Stimulated activated CD4-positive, alpha-beta T cell treated with anti-CD3 and anti-CD28 coated beads, TNF-alpha, amount 100 ng/mL, for 48 hours (primary cell): ENCODE data around the gene CTNNBIP1.
A peak's percentile ranks its signal among the peaks of the same experiment; 100 is the strongest.
"Not testable (repeated sequence)": the region's sequence is repeated elsewhere in the genome, so short reads cannot be mapped to it uniquely, and the experiment has no call there.

ENCODE experiments used
- DNase-seq, 3 donors: peaks; one replicate each; pipeline ENCODE4 v3.0.0-alpha.2; 2020; ENCODE audit warnings: low read depth in 3 of 3

The CTNNBIP1 gene, protein sequence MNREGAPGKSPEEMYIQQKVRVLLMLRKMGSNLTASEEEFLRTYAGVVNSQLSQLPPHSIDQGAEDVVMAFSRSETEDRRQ

DNA sequence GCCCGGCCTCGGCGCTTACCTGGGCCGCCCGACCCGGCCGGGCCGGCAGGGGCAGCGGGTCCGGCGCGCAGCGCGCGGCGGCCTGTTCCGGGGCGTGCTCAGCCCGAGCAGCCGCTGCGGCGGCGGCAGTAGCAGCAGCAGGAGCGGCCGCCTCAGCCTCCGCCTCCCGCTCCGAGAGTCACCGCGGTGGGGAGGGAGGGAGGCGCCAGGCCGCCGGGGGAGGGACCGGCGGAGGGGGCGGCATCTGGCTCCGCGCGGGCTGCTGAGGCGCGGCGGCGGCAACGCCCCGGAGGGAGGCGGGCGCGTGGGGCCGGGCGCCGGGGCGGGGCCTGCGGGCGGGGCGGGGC, at the start of gene CTNNBIP1:
CTNNBIP1 (minus strand) TSS at position 194 of the 347 bp plus-strand sequence. CDS start 38,205 bp downstream, outside the sequence.
- no peak for DNase-seq

DNA sequence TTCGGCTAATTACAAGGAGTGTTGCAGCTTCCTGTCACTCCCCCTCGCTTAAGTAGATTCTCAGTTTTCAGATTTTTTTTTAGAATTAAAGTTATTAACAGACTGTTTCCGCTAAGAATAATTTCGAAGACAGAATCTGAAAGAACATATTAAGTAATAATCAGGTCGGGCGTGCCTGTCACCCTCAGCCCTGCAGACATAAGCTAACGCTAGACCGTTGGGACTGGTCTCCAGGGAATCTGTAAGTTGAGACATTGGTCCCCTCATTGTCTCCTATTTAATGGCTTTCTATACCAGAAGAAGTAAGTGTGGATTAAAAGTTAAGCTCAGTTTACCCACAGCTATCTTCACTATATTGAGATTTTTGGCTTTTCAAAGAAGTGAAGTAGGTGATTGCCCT, 47.7 kb upstream of the CTNNBIP1 start:
- no peak for DNase-seq

DNA sequence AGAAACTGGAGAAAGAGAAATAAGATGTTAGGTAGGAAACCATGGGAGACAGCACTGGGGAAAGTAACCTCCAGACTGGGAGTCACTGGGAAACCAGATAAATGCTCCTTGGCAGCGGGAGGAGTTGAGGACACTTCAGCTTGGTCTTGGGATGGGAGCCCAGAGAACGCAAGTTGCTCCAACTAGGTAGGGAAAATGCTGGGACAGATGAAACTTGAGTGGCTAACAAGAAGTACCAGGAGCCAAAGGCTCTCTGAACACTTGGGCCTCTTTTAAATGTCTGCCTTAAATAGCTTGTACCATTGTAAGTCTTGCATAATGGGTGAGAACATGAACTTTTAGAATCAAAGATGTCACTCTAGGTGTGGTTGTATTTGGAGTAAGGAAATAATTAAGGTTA, 36.2 kb upstream of the CTNNBIP1 start:
- no peak for DNase-seq

DNA sequence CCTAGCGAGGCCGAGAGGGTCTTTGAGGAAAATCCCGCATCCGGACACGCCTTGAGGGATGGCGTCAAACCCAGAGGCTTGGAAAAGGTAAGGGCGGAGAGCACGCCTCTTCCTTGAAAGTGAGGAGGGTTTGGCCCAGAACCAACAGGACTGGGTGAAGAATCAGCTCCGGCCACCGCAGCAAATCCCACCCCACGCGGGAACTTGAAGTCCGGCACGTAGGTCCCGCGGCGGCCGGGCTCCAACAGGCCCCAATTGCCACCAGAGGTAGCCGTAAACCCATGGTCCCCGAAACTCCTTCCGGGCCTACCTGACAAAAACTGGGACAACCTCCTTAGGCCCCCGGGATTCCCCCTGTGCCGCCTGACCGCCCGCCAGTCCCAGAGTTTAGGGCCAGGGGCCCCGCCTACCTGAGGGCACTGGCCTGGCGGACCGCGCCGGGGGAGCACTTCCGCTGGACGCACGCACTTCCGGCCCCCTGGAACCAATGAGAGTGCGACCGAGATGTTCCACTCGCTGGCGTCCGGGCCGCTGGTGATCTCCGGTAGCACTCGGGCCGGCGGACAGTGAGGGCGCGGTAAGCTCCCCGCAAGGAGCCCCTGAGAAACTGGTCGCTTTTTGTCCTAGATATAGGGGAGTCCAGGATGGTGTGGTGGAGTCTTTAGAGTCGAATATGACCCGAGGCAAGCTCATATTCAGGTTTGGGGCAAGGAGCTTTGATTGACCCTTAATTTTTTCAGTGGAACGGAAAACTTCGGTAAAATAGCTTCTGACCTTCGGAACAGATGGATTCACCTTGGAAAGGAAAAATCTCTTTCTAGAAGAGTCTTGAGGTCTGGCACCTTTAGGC, 33.1 kb upstream of the CTNNBIP1 start, which contains the start of the genes LZIC and NMNAT1:
LZIC (minus strand) TSS at position 453 of the 850 bp plus-strand sequence. CDS start 6,772 bp downstream, outside the sequence.
NMNAT1 (plus strand) TSS at position 537 of the 850 bp plus-strand sequence. CDS start 28,599 bp downstream, outside the sequence.
- peak; percentile 83 to 91 (median 88) for DNase-seq

DNA sequence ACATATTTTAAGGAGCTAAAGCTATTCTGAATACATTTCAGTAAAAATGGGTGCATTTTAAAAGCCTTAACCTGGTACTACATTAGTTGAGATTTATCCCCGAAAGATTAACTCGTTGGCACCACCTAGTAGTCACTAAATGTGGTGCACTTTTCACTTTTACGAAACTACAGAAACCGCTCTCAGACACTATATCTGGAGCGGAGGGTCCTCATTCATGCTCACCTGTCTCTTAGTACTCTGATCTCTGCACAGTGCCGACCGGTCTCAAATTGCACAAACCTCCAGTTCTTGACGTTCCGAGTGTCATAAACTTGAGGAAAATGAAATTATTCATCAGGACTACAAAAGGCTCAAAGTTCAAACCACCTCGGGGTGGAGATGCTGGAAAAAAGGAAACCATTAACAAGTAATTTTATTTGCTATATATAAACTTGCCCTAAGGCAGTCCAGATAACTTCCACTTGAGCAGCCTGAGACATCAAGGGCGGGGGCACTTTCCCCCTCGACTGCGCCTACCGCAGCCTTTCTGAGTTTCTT, 32.4 kb upstream of the CTNNBIP1 start:
- DNase-seq, result no peak

DNA sequence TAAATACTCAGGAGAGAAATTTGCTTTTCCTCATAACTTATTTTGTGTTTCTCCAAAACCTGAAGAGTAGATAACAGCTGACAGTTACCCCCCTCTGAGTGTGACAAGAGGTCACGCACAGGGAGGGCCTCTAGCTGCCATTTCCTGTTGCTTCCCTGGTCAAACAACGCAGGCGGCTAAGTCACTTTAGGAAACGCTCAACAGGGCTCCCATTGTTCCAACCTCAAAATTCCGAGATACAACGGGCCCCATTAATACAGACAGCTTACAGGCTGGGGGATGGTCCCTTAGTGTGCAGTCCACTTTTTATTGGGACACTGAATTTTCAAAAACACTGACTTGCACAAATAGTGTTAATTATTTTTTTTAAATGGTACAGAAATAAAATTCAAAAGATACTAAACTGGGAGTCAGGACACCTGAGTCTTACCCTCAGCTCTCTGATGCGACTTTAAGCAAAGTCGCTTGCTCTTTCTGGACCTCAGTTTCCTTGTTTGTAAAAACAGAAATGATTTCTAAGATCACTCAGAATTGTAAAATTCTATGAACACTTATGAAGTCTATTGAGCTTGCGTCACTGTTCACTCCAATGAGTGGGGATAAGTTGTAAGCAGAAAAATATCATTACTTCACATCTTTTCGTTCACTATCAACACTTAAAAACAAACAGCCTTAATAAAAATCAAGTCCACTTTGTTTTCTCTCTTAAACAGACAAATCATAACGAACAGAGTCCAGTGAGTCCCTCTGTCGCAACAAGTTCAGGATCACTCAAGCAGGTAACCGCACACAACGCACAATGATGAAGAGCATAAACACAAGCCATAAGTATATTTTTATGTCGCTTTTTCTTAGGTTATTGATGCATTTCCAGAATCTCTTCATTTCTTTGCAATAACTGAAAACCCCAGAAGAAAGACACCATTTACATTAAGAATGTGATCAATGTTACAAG, 19.6 kb upstream of the CTNNBIP1 start:
- DNase-seq, result no peak

DNA sequence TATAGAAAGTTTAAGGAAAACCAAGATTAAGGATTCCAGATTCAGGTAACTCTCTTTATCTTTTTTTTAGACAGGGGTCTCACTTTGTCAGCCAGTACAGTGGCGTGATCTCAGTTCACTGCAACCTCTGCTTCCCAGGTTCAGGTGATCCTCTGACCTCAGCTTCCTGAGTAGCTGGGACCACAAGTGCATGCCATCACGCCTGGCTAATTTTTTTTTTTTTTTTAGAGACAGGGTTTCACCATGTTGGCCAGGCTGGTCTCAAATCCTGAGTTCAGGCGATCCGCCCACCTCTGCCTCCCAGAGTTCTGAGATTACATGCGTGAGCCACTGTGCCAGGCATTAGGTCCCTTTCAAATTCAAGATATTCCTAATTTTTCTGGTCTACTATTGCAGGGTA, 17.2 kb upstream of the CTNNBIP1 start:
- no peak for DNase-seq

DNA sequence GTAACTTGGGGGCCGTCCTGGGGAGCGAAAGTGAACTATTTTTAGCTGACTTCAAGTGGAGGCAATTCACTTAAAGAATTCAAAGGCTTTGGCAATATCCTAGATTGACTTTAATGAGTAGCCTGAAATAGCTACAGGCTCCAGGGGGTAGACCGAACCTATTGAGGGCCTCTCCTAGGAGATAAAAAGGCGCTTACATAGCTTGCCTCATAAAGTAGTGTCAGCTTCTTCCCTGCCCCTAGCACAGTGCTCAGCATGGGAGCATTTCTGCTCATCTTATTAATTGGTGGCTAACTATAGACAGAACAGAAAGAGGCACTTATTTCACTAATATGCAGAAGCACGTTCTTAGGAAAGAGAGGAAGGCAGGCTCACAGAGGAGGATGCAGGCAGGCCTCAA, 12.3 kb upstream of the CTNNBIP1 start:
- no peak for DNase-seq

DNA sequence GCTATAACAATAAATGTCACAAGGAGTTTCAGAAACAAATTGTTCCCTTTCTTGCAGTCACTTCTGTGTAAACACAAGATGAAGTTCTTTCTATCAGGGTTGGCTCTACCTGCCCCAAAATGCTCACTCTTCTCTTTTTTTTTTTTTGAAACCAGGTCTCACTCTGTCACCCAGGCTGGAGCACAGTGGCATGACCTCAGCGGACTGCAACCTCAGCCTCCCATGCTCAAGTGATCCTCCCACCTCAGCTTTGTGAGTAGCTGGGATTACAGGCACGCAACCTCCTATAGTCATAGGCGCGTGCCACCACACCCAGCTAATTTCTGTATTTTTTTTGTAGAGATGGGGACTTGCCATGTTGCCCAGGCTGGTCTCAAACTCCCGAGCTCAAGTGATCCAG, 10.5 kb upstream of the CTNNBIP1 start:
- DNase-seq, result no peak

DNA sequence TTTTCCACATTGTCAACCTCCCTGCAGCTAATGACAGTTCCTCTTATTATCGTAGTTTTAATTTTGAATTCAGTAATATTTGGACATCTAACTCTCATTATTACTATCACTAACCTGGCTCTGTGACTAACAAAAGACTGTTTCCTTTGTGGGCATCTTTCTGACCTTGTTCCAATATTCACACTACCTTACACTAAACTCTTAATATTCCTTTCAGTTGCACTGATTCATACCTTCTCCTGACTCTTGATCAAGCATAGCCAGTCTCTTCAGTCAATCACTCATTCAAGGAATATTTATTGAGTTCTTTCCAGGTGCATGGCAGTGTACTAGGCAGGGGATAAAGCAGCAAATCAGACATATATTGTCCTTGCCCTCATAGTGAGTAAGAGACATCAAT, 7.8 kb upstream of the CTNNBIP1 start:
- no peak for DNase-seq

DNA sequence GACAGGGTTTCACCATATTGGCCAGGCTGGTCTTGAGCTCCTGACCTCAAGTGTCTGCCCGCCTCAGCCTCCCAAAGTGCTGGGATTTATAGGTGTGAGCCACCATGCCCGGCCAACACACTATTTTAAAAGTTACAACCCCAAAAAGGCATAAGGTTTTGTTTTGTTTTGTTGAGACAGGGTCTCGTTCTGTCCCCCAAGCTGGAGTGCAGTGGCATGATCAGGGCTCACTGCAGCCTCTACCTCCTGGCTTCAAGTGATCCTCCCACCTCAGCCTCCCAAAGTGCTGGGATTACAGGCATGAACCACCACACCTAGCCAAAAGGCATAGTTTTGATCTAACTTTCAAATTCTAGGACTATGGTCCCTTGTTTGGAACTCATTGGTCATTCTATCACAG, 7.4 kb upstream of the CTNNBIP1 start:
- not testable (repeated sequence) for DNase-seq

DNA sequence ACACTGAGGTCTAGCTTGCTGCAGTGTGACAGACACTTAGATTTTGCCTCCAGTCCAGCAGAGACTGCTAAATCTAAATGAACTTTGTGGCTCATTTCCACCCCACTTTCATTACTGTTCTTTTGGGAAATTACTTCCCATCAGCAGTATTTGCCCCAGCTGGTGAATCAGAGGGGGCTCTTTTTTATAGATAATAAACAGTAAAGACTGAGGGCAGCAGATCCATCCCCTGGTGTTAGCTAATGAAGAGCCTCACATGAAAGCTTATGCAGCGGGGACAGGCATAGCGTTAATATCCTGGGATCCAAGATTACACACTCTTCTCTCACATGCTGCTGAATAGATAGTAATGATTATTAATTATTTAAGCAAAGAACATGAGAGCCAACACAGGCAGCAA, 6.4 kb upstream of the CTNNBIP1 start:
- no peak for DNase-seq

DNA sequence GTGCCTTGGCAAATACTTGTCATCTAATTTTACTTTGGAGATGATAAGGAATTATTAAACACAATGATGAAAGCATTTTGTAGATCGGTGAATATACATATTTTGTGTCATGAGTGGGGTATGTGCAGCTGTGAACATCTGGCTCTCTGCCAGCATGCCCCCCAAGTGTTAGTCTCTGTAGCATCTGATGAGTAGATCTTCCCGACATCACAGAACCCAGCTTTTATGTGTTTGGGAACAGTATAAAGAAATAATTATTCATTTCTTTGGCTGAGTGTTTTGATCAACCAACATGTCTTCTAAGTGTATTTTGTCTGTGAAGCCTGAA, 4.5 kb upstream of the CTNNBIP1 start:
- DNase-seq, result no peak

DNA sequence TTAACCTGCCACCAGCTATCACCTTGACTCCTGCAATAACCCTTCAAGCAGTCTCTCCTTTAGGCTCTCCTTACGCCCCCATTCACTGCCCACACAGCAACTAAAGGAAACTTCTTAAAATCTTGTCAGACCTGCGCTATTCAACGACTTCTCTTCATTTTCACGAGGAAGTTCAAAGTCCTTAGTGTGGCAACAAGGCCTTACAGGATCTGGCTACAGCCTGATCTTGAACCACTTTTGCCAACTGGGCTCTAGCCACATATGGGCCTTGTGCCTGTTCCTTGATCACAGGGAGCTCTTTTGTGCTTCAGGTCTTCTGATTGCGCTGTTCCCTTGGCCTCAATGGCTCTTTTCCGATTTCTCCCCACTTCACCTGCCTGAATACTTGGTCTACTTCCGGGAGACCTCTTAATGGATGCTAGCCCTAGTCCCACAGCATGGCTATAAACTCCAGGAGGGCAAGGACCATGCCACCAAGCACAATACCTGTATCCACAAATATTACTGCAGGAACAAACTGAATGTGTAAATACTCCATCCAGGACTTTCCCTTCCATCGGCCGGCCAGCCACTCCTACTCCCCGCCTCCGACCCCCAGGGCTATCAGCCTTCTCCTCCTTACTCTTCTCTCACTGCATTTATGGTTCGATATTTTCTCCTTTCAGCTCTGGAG, 2.3 kb upstream of the CTNNBIP1 start:
- no peak for DNase-seq

DNA sequence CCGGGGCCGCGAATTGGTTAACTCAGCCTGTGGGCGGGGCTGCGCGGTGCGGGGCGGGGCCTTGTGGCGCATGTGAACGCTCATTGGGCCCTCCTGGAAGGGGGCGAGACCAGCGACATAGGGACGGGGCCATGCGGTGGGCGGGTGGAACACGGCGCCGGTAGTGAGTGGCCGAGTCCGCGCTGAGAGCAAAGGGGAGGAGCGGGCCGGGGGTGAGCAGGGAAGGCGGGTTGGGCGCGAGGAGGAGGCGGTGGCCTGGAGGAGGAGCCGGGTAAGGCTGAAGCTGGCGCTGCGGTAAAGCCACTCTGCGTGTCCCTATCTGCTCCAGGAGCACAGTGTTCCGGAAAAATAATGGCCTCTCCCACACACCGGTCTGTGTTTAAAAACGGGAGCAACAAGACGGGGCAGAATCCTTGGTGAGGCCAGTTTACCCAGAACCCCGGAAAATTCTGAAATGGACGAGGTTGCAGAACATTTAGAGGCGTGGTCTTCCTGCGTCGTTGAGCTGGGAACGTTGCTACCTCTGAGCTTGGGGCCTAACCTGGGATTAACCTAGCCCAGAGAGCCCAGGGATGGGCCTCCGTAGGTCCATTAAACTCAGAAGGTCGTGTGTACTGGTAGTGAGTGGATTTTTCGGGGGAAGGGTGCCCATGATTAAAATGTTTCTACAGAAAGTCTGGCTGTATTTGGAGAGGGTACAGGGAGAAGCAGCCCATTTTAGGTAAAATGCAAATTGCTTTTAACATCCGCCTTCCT, 532 bp upstream of the CTNNBIP1 start:
- peak; percentile 100 for DNase-seq

DNA sequence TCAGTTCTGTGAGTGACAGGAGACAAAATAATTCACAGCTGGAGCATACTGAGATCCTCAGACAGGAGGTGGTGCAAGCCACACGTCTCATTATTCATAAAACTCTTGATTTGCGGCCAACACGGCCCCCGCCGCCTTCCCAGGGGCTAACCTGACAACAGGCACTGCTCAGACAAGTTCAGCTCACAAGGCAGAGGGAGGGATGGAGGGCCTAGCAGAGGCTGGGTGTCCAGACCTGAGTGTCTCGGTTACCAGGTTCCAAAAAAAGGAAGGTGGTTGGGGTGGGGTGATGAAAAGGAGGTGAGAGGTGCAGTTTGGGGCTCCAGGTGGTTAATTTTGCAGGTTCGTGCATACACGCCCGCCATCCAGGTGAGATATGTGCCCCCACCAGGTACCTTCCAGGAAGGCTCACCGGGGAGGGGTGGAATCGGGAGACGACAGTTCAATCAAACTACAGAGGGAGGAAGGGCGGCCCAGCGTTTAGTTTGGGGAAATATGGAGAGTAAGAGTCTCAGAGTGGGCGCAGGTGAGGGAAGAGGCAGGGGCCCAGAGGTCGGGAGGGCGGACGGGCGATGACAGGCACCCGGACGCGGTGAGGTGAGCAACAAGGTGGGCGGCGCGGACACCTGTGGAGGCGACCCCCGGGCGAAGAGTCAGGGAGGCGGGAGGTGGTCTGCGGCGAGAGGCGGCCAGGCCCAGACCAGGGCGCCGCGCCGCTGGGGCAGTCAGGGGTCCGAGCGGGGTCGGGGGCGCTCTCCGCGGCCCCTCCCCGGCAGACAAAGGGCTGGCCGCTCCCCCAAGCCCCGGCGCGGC, 629 bp downstream of the CTNNBIP1 start:
- peak in 2 of 3 donors; percentile 19 to 32 for DNase-seq

DNA sequence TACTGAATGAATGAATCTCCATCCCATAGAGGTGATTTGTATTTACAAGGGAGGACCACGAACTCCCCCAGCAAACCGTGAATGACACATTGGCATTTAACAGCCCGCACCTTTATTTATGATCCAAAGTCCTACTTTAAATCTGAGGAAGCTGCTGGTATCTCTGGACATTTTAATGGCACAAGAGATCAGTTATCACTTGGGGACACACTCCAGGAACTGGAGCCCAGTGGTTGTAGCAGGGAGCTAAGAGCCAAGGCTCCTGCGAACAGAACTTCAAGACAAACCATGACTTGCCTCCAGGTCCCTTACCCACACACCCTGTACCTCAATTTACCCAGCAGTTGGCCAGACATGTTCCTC, 1.2 kb downstream of the CTNNBIP1 start:
- DNase-seq, result no peak

DNA sequence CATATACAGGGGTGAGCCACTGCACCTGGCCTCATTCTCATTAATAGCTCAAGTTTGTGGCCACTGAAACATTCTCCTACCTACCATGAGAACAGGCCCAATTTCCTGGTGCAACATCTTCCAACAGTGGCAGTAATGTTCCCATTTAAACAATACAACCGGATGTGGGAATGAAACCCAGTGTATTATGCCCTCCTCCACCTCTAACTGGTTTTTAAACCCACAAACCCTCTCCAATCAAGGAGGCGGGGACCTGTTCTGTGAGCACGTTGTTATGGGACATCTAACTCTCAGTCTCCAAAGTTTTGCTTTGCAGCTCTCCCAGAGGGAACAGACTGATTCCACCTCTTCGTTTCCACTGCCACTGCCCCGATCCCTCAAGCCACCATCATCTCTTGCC, 2.6 kb downstream of the CTNNBIP1 start:
- DNase-seq, result no peak

DNA sequence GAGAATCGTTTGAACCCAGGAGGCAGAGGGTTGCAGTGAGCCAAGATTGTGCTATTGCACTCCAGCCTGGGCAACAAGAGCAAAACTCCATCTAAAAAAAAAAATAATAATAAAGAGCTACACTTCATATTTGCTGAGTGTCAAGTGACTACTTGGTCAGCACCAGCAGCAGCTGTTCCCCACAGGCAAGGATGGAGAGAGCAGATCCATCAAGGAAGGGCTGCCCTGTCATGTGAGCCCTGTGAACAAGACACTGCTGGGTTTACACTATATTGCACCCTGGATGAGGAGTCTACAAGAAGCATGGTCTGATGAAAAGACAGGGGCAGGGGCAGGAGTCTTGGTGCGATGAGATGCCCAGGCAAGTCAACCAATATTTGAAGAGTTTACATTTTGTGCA, 3.6 kb downstream of the CTNNBIP1 start:
- no peak for DNase-seq

DNA sequence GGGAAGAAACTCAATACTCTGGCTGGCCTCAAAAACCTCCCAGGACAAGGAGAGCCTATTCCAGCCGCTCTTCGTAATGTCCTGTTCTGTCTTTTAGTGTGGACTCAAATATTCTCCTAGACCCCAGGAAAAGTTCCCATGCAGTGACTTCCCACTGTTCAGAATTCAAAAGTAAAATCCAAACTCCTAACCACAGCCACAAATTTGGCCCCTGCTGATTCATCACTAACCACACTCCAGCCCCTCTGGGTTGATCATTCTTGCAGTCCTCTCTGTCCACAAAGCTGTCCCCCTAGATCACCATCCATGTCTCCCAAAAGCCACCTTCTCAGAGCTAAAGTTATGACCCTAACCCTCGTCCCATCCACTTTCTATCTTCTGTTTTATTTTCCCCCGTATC, 5.1 kb downstream of the CTNNBIP1 start:
- DNase-seq, result no peak
